Neural crest cell (in vitro differentiated cells): ENCODE measurements around the gene SIRPD. TPM values are rescaled to one million over a fixed set of nuclear protein-coding genes. Genes with fewer than 3 reads are reported as not detected.

ENCODE experiments used
- DNase-seq: peaks from one replicate; pipeline ENCODE4 v3.0.0; 2021; ENCODE audit warnings: low read depth, mixed read lengths, low spot score
- H3K27ac Mint-ChIP-seq: one replicate; pipeline ENCODE4 v1.8.0; 2021; ENCODE audit warnings: mild to moderate bottlenecking, mixed read lengths; ENCODE audit not compliant: unreplicated experiment
- H3K27me3 Mint-ChIP-seq: 2 replicates; pipeline ENCODE4 v1.8.0; 2021; ENCODE audit warnings: low read depth, mild to moderate bottlenecking, mixed read lengths
- H3K36me3 Mint-ChIP-seq: 2 replicates; pipeline ENCODE4 v1.8.0; 2021; ENCODE audit warnings: low read depth, mild to moderate bottlenecking, mixed read lengths
- H3K4me1 Mint-ChIP-seq: 2 replicates; pipeline ENCODE4 v1.8.0; 2021; ENCODE audit warnings: mixed read lengths
- H3K4me3 Mint-ChIP-seq: one replicate; pipeline ENCODE4 v1.8.0; 2021; ENCODE audit warnings: mild to moderate bottlenecking, mixed read lengths
- H3K9me3 Mint-ChIP-seq: 2 replicates; pipeline ENCODE4 v1.8.0; 2021; ENCODE audit warnings: mixed read lengths
- CTCF ChIP-seq: fragments of 200-600 bp; sonication (generic); conservative IDR thresholded peaks from 2 replicates; pipeline ENCODE4 v1.5.0; 2021; ENCODE audit warnings: antibody characterized with exemption, mild to moderate bottlenecking
- total RNA-seq: library from RNA; stranded (reverse); gene quantifications from 2 replicates; pipeline ENCODE4 v1.2.1, GENCODE V29; 2021

The SIRPD gene
- total RNA-seq, 1 donor from 2014 or later = not detected

GRCh38 chr20:1513801-1514200 is 43.7 kb downstream of the SIRPD start:
- Mint-ChIP-seq H3K4me1 (no peaks in the 10 kb centered on the region), H3K9me3 (peaks cover 3% of the 10 kb centered on the region), H3K36me3 (no peaks in the 10 kb centered on the region), H3K27ac (no peak overlapping the region), H3K27me3 (peaks cover 55% of the 10 kb centered on the region), H3K4me3 (no peak overlapping the region)
- no peak for DNase-seq
- no peak for TF ChIP-seq CTCF

GRCh38 chr20:1509237-1509636 is 48.3 kb downstream of the SIRPD start:
- DNase-seq = no peak
- no peak overlapping the region for H3K27ac Mint-ChIP-seq

GRCh38 chr20:1508574-1508973 is 48.9 kb downstream of the SIRPD start:
- no peak overlapping the region for H3K4me3 Mint-ChIP-seq
- H3K27me3 Mint-ChIP-seq = peaks cover 68% of the 10 kb centered on the region
- peaks cover under 1% of the 10 kb centered on the region for H3K4me1 Mint-ChIP-seq
- TF ChIP-seq CTCF = no peak
- no peaks in the 10 kb centered on the region for H3K36me3 Mint-ChIP-seq
- DNase-seq = no peak
- H3K27ac Mint-ChIP-seq = no peak overlapping the region
- no peaks in the 10 kb centered on the region for H3K9me3 Mint-ChIP-seq

More at GRCh38 chr20:1509237-1509636, 48.3 kb downstream of the SIRPD start:
- Mint-ChIP-seq H3K27me3 (peaks cover 70% of the 10 kb centered on the region), H3K36me3 (no peaks in the 10 kb centered on the region), H3K4me3 (no peak overlapping the region), H3K9me3 (peaks cover 2% of the 10 kb centered on the region), H3K4me1 (no peaks in the 10 kb centered on the region)
- peak; percentile 35 for TF ChIP-seq CTCF

- Mint-ChIP-seq H3K9me3 (peaks cover 2% of the 10 kb centered on the region), H3K27me3 (peaks cover 66% of the 10 kb centered on the region), H3K4me3 (no peak overlapping the region), H3K4me1 (peaks cover 3% of the 10 kb centered on the region), H3K36me3 (no peaks in the 10 kb centered on the region), H3K27ac (no peak overlapping the region)
- no peak for TF ChIP-seq CTCF
- no peak for DNase-seq
These were observed 50.2 kb downstream of the SIRPD start for GRCh38 chr20:1507276-1507675.

- H3K27me3 Mint-ChIP-seq = peaks cover 59% of the 10 kb centered on the region
- H3K9me3 Mint-ChIP-seq = peaks cover 3% of the 10 kb centered on the region
- TF ChIP-seq CTCF = no peak
- H3K27ac Mint-ChIP-seq = no peak overlapping the region
- DNase-seq = no peak
- H3K4me1 Mint-ChIP-seq = peaks cover 3% of the 10 kb centered on the region
- H3K36me3 Mint-ChIP-seq = no peaks in the 10 kb centered on the region
- H3K4me3 Mint-ChIP-seq = no peak overlapping the region
These were observed 51.6 kb downstream of the SIRPD start for GRCh38 chr20:1505871-1506270.

- no peak overlapping the region for H3K27ac Mint-ChIP-seq
- TF ChIP-seq CTCF = no peak
- peaks cover 3% of the 10 kb centered on the region for H3K4me1 Mint-ChIP-seq
- no peak overlapping the region for H3K4me3 Mint-ChIP-seq
- no peak for DNase-seq
- H3K9me3 Mint-ChIP-seq = peaks cover 3% of the 10 kb centered on the region
- no peaks in the 10 kb centered on the region for H3K36me3 Mint-ChIP-seq
- peaks cover 59% of the 10 kb centered on the region for H3K27me3 Mint-ChIP-seq
These were observed 52.1 kb downstream of the SIRPD start for GRCh38 chr20:1505361-1505760.
